KMS-11 (cell line): ENCODE data around the gene WDR38.

ENCODE experiments used
- H2AFZ ChIP-seq: fragments of 200-600 bp; sonication (generic); 2 replicates; pipeline ENCODE4 v1.6.1; 2016; ENCODE audit warnings: antibody characterized with exemption, mixed run types, low read depth
- H3K27ac ChIP-seq: fragments of 200-600 bp; sonication (generic); 2 replicates; pipeline ENCODE4 v1.6.1; 2016; ENCODE audit warnings: mild to moderate bottlenecking, mixed run types
- H3K27me3 ChIP-seq: fragments of 200-600 bp; sonication (generic); 2 replicates; pipeline ENCODE4 v1.6.1; 2017; ENCODE audit warnings: mild to moderate bottlenecking, low read depth, mixed run types, moderate library complexity; ENCODE audit not compliant: insufficient read depth
- H3K36me3 ChIP-seq: fragments of 200-600 bp; sonication (generic); 2 replicates; pipeline ENCODE4 v1.6.1; 2017; ENCODE audit warnings: mild to moderate bottlenecking, mixed run types; ENCODE audit not compliant: insufficient read depth
- H3K4me1 ChIP-seq: fragments of 200-600 bp; sonication (generic); 2 replicates; pipeline ENCODE4 v1.6.1; 2016; ENCODE audit warnings: mild to moderate bottlenecking, low read depth, mixed run types; ENCODE audit not compliant: poor library complexity, severe bottlenecking
- H3K4me2 ChIP-seq: fragments of 200-600 bp; sonication (generic); 2 replicates; pipeline ENCODE4 v1.7.0; 2016; ENCODE audit warnings: mild to moderate bottlenecking, mixed run types
- H3K4me3 ChIP-seq: fragments of 200-600 bp; sonication (generic); IDR thresholded peaks from 2 replicates; pipeline ENCODE4 v1.6.1; 2017; ENCODE audit warnings: low read depth, low read length, mixed read lengths; ENCODE audit not compliant: insufficient read depth
- H3K79me2 ChIP-seq: fragments of 200-600 bp; sonication (generic); 2 replicates; pipeline ENCODE4 v1.6.1; 2016; ENCODE audit warnings: low read depth, mixed run types; ENCODE audit not compliant: insufficient read depth
- H3K9ac ChIP-seq: fragments of 200-600 bp; sonication (generic); 2 replicates; pipeline ENCODE4 v1.6.1; 2016; ENCODE audit warnings: mild to moderate bottlenecking, mixed run types
- H4K20me1 ChIP-seq: fragments of 200-600 bp; sonication (generic); 2 replicates; pipeline ENCODE4 v1.6.1; 2016; ENCODE audit warnings: mild to moderate bottlenecking, mixed run types; ENCODE audit not compliant: insufficient read depth
- TF ChIP-seq, protein P1 (sequence below): fragments of 200-600 bp; sonication (generic); conservative IDR thresholded peaks from 2 replicates; pipeline ENCODE4 v1.6.1; 2017; ENCODE audit warnings: low read depth, mild to moderate bottlenecking, antibody characterized with exemption, low read length, moderate library complexity, mixed read lengths

WDR38 gene

DNA sequence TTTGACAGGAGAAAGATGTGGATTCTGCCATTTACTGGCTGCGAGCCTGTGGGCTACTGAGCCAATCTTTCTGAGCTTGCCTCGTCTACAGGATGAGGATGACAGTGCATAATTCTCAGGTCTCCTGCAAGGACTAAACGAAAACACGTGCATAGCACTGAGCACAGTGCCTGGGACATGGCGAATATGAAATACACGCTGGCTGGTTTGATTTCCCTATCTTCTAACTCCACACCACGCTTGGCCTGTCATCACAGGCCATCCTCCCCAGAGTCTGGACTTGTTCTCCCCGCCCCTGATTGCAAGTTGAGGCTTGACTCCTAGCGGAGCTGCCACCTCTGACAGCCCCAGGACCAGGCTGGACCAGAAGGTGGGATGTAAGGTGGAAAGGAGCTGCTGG lies 46.6 kb downstream of the WDR38 start:
- Histone ChIP-seq H4K20me1 (no peaks in the 10 kb centered on the region), H3K36me3 (no peaks in the 10 kb centered on the region), H3K27ac (no peak overlapping the region), H3K4me1 (no peaks in the 10 kb centered on the region), H3K27me3 (no peaks in the 10 kb centered on the region), H3K9ac (no peak overlapping the region), H3K4me2 (no peak overlapping the region), H2AFZ (no peak overlapping the region), H3K79me2 (no peaks in the 10 kb centered on the region), H3K4me3 (no peak overlapping the region)
- TF ChIP-seq, protein P1, sequence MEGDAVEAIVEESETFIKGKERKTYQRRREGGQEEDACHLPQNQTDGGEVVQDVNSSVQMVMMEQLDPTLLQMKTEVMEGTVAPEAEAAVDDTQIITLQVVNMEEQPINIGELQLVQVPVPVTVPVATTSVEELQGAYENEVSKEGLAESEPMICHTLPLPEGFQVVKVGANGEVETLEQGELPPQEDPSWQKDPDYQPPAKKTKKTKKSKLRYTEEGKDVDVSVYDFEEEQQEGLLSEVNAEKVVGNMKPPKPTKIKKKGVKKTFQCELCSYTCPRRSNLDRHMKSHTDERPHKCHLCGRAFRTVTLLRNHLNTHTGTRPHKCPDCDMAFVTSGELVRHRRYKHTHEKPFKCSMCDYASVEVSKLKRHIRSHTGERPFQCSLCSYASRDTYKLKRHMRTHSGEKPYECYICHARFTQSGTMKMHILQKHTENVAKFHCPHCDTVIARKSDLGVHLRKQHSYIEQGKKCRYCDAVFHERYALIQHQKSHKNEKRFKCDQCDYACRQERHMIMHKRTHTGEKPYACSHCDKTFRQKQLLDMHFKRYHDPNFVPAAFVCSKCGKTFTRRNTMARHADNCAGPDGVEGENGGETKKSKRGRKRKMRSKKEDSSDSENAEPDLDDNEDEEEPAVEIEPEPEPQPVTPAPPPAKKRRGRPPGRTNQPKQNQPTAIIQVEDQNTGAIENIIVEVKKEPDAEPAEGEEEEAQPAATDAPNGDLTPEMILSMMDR: no peak

DNA sequence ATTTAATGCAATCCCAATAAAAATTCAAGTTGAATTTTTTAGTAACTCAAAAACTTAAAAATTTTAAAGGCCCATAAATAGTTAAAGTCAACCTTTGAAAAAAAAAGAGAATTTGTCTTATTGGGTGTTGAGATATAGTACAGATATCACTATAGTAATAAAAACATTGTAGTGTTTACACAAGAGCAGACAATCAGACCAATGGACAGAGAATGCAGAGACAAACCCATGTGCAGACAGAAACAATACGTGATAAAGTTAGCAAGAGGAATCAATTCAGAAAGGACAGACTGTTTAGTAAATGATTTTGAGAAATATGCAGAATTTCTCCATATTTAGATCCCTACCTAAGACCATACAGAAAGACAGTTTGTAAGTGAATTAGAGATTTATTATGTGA lies 53.7 kb downstream of the WDR38 start:
- TF ChIP-seq, protein P1: no peak
- Histone ChIP-seq H3K4me1 (no peaks in the 10 kb centered on the region), H3K4me3 (no peak overlapping the region), H2AFZ (no peak overlapping the region), H3K4me2 (no peak overlapping the region), H3K27ac (no peak overlapping the region), H3K36me3 (no peaks in the 10 kb centered on the region), H4K20me1 (no peaks in the 10 kb centered on the region), H3K27me3 (no peaks in the 10 kb centered on the region), H3K79me2 (no peaks in the 10 kb centered on the region), H3K9ac (no peak overlapping the region)
